Stomach (tissue), 4 donors: ENCODE measurements around the gene ZDHHC11.

Experiments used
- CTCF ChIP-seq, 7 experiments: fragments of 450-650 bp in 4 of 7; fragments of 200-600 bp in 3 of 7; sonication (generic) in 3 of 7; IDR thresholded peaks; one replicate each; pipeline ENCODE4 v1.5.1; 2016 to 2019; ENCODE audit warnings: antibody characterized with exemption in 7 of 7, control low read depth in 2 of 7, mild to moderate bottlenecking in 1 of 7
- EP300 ChIP-seq: sonication (generic); formaldehyde crosslinking; IDR thresholded peaks from one replicate; pipeline ENCODE4 v1.6.1; 2017; ENCODE audit warnings: antibody characterized with exemption
- POLR2A ChIP-seq, 4 donors: fragments of 450-650 bp; IDR thresholded peaks; one replicate each; pipeline ENCODE4 v1.6.1; 2016; ENCODE audit warnings: antibody characterized with exemption in 4 of 4, control low read depth in 2 of 4, mild to moderate bottlenecking in 1 of 4, moderate library complexity in 1 of 4
- POLR2AphosphoS5 ChIP-seq, 3 donors: sonication (generic); formaldehyde crosslinking; IDR thresholded peaks; one replicate each; pipeline ENCODE4 v1.6.1; 2016; ENCODE audit warnings: antibody characterized with exemption in 3 of 3

GRCh38 chr5:855771-856530, 5.2 kb upstream of the ZDHHC11 start:
- TF ChIP-seq CTCF (IDR thresholded peaks at IDR 0.05) (no peak), EP300 (no peak), POLR2AphosphoS5 (IDR thresholded peaks at IDR 0.05) (no peak), POLR2A (IDR thresholded peaks at IDR 0.05) (no peak)
